Stimulated activated CD4-positive, alpha-beta T cell treated with anti-CD3 and anti-CD28 coated beads, Interleukin-2, amount 100 ng/mL, for 24 hours (primary cell): Measurements from ENCODE around the gene CDK12.
A peak's percentile ranks its signal among the peaks of the same experiment; 100 is the strongest.
"Not testable (repeated sequence)": the region's sequence is repeated elsewhere in the genome, so short reads cannot be mapped to it uniquely, and the experiment has no call there.

Source experiments
- DNase-seq, 2 donors: peaks; one replicate each; pipeline ENCODE4 v3.0.0-alpha.2; 2020

Gene CDK12

GRCh38 chr17:39508987-39509386 is 47.7 kb downstream of the CDK12 start:
- DNase-seq = no peak

GRCh38 chr17:39513309-39513708 is 52.0 kb downstream of the CDK12 start:
- DNase-seq = no peak

GRCh38 chr17:39513915-39514314 is 52.6 kb downstream of the CDK12 start:
- DNase-seq = no peak

- no peak for DNase-seq
Measured at GRCh38 chr17:39517224-39517623, 55.9 kb downstream of the CDK12 start.

GRCh38 chr17:39525801-39526506 is 64.7 kb downstream of the CDK12 start:
- no peak for DNase-seq

- no peak for DNase-seq
Measured at GRCh38 chr17:39527220-39527813, 66.0 kb downstream of the CDK12 start.

- DNase-seq = no peak
Measured at GRCh38 chr17:39529455-39529854, 68.2 kb downstream of the CDK12 start.

- DNase-seq = no peak
Measured at GRCh38 chr17:39530513-39530912, 69.2 kb downstream of the CDK12 start.

- no peak for DNase-seq
Measured at GRCh38 chr17:39531252-39531651, 70.0 kb downstream of the CDK12 start.

- no peak for DNase-seq
Measured at GRCh38 chr17:39533891-39534290, 72.6 kb downstream of the CDK12 start.

- DNase-seq = no peak
Measured at GRCh38 chr17:39534768-39535405, 73.6 kb downstream of the CDK12 start.

GRCh38 chr17:39536468-39536867 is 75.2 kb downstream of the CDK12 start:
- no peak for DNase-seq

GRCh38 chr17:39537364-39537763 is 76.1 kb downstream of the CDK12 start:
- DNase-seq = not testable (repeated sequence)

GRCh38 chr17:39538866-39539265 is 77.6 kb downstream of the CDK12 start:
- DNase-seq = no peak

- no peak for DNase-seq
Measured at GRCh38 chr17:39540611-39541010, 79.3 kb downstream of the CDK12 start.

GRCh38 chr17:39541652-39542051 is 80.4 kb downstream of the CDK12 start:
- no peak for DNase-seq

GRCh38 chr17:39543176-39543575 is 81.9 kb downstream of the CDK12 start:
- DNase-seq = no peak

- DNase-seq = no peak
Measured at GRCh38 chr17:39543664-39544063, 82.4 kb downstream of the CDK12 start.

- DNase-seq = not testable (repeated sequence)
Measured at GRCh38 chr17:39544361-39544760, 83.1 kb downstream of the CDK12 start.

- peak; percentile 85 to 86 for DNase-seq
Measured at GRCh38 chr17:39547713-39548478, 86.6 kb downstream of the CDK12 start.

GRCh38 chr17:39548494-39549225 is 87.4 kb downstream of the CDK12 start:
- no peak for DNase-seq

GRCh38 chr17:39549747-39550573 is 88.7 kb downstream of the CDK12 start:
- no peak for DNase-seq
